ENCODE data around the gene SLC2A6.
"Not testable (repeated sequence)": the region's sequence is repeated elsewhere in the genome, so short reads cannot be mapped to it uniquely, and the experiment has no call there.

The SLC2A6 gene

DNA sequence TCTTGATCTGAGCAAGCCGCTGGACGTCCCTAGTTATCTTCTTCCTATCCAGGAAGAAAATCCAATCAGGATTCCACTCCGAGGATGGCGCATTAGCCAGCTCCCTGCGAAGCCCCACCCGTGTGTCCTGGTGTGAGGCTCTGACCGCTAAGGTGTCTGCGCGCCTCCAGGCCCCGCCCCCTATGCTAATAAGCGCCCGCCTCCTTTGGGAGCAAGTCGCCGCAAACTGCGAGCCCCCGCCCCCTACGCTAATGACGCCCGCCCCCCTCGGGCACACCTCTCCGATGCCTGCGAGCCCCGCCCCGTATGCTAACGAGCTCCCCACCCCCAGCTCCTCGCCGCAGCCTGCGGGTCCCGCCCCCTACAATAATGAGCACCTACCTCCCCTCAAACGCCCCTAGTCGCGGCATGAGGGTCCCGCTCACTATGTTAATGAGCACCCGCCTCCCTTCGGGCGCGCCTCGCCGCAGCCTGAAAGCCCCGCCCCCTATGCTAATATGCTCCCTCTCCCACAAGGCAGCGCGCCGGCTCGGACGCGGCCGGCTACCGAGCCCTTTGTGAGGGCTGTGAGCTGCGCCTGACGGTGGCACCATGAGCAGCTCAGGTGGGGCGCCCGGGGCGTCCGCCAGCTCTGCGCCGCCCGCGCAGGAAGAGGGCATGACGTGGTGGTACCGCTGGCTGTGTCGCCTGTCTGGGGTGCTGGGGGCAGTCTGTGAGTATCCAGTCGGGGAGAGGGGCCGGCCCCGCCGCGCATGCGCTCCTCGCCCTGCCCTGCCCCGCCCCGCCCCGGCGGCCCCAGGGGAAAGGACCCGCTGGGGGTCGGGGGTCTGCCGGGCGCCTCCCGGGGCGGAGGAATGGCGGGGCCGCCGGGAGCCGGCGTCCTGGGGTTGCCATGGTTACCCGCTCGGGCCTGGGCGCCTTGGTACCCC, 19.2 kb downstream of the SLC2A6 start, which contains the start of gene CACFD1:
Gene CACFD1 (plus strand): TSS at position 503 of the 929 bp plus-strand sequence. CDS start 89 bp downstream, at position 592.
- peak; percentile 100 for DNase-seq

DNA sequence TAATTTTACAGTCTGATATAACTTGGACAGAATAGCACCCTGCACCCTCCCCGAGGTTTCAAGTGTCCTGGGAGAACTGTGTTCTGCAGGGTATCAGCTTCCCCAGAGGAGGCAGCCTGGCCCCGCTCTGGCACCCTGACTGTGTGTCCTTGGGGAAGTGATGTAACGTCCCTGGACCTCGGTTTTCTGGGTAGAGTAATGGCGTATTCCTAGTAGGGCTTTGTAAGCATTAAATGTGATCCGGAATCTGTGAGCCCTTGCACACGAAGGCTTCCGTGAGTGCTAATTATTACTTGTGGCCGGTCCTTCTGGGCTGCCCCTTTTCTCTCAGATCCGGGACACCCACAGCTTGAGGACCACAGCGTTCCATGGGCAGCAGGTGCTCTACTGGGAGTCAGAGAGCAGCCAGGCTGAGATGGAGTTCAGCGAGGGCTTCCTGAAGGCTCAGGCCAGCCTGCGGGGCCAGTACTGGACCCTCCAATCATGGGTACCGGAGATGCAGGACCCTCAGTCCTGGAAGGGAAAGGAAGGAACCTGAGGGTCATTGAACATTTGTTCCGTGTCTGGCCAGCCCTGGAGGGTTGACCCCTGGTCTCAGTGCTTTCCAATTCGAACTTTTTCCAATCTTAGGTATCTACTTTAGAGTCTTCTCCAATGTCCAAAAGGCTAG, 20.1 kb downstream of the SLC2A6 start:
- peak; percentile 14 for DNase-seq

DNA sequence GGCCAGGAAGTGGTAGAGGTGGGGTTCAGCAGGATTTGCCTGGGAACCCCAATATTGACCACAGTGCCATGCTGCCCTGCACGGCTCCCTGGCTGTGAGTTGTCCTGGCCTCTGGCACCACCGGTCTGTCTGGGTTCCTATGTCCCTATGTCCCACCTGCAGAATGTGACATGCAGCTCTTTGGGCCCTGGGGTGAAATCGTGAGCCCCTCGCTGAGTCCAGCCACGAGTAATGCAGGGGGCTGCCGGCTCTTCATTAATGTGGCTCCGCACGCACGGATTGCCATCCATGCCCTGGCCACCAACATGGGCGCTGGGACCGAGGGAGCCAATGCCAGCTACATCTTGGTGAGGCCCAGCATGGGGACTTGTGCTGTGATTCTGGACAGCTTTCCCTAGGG, 21.2 kb downstream of the SLC2A6 start:
- DNase-seq, result no peak

DNA sequence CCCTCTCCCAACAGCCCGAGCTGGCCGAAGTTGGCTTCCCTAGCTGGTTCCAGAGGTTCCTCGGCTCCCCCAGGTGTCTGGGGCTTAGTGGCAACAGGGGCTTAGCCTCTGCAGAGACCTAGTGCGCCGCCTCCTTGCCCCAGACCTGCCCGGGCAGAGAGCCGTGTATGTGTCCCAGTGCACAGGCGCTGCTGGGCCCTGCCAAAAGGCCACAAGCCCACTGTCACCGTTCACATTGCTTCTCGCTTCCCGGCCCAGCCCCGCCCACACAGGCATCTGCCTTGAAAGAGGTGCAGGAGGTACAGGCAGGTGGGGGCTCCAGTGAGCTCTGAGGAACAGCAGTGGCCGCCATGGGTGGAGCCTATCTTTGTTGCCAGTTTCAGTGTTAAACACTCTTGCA, 21.7 kb downstream of the SLC2A6 start:
- no peak for DNase-seq

DNA sequence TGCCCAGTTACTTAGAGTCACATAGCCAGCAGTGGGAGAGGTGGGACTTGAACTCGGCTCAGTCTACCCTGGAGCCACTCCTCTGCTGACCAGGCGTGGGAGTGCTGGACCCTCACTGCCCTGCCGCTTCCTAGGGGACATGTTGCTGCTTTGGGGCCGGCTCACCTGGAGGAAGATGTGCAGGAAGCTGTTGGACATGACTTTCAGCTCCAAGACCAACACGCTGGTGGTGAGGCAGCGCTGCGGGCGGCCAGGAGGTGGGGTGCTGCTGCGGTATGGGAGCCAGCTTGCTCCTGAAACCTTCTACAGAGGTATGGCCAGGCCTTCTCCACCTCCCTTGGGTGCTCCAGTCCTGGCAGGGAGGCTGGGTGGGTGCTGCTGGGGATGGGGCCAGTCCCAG, 22.5 kb downstream of the SLC2A6 start:
- no peak for DNase-seq

DNA sequence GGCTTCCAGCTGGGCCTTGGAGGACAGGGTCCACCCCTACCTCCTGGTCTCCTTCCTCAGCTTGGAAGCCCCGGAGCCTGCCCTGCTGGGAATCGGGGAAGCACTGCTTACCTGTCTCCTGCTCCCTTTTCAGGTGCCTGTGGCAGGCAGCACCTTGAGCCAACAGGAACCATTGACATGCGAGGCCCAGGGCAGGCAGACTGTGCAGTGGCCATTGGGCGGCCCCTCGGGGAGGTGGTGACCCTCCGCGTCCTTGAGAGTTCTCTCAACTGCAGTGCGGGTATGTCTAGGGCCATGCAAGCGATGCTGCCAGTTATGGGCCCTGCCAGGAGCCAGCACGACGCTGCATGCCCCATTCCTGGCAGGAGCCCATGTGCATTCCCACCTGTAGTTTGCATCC, 23.0 kb downstream of the SLC2A6 start:
- no peak for DNase-seq

- no peak for DNase-seq
These were observed 23.8 kb downstream of the SLC2A6 start for GRCh38 chr9:133454943-133455673.

DNA sequence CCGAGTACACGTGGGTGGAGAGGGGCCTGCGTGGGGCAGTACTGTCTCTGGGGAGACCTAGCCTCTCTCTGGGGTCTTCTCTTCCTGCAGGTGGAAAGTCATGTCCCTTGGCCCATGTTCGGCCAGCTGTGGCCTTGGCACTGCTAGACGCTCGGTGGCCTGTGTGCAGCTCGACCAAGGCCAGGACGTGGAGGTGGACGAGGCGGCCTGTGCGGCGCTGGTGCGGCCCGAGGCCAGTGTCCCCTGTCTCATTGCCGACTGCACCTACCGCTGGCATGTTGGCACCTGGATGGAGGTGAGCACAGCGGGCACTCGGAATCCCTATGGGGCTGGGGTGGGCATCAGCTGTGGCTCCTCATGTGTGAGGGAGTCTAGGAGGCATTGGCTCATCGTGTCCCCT, 24.6 kb downstream of the SLC2A6 start:
- DNase-seq, result no peak

DNA sequence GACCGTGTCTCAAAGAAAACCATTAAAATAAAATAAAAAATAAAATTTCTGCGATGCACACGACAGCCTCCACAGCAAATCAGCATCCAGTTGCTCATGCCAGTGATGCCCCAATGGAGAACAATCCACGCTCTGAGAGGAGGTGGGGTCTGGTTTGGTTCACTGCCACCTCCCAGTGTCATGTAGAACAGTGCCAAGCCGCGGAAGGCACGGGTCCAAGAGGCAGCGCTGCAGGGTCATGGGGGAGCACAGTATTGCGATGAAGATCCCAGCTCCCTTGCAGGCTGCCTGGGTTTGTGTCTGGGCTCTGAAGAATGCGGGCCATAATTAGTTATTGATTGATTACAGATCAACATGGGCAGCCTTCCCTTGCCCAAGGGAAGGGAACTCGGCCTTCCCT, 25.2 kb downstream of the SLC2A6 start:
- no peak for DNase-seq

- DNase-seq, result no peak
These were observed 26.3 kb downstream of the SLC2A6 start for GRCh38 chr9:133452562-133452961.

- DNase-seq, result not testable (repeated sequence)
These were observed 27.0 kb downstream of the SLC2A6 start for GRCh38 chr9:133451865-133452264.

DNA sequence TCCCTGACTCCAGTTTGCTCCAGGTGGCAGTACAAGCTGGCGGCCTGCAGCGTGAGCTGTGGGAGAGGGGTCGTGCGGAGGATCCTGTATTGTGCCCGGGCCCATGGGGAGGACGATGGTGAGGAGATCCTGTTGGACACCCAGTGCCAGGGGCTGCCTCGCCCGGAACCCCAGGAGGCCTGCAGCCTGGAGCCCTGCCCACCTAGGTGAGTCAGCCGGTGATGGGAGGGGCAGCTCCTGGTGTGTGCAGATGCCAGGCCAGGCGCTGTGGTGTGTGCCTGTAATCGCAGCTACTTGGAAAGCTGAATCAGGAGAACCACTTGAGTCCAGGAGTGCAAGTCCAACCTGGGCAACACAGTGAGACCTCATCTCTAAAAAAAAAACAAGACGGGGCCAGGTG, 29.1 kb downstream of the SLC2A6 start:
- no peak for DNase-seq

DNA sequence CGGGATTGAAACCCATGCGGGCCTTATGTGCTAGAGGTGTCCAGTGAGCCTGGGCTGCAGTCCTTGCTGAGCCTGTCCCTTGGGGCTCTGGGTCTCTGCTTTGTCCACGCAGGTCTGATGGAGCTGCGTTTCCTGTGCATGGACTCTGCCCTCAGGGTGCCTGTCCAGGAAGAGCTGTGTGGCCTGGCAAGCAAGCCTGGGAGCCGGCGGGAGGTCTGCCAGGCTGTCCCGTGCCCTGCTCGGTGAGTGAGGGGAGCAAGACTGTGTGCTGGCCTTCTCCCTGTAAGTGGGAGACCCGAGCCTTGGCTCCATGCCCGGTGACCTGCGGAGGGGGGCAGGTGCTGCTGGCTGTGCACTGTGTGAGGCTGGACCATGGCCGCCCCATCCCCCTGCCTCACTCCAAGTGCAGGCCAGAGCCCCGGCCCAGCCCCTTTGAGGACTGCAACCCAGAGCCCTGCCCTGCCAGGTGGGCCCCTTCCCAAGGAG, 30.4 kb downstream of the SLC2A6 start:
- no peak for DNase-seq

- no peak for DNase-seq
These were observed 33.5 kb downstream of the SLC2A6 start for GRCh38 chr9:133445293-133445969.

DNA sequence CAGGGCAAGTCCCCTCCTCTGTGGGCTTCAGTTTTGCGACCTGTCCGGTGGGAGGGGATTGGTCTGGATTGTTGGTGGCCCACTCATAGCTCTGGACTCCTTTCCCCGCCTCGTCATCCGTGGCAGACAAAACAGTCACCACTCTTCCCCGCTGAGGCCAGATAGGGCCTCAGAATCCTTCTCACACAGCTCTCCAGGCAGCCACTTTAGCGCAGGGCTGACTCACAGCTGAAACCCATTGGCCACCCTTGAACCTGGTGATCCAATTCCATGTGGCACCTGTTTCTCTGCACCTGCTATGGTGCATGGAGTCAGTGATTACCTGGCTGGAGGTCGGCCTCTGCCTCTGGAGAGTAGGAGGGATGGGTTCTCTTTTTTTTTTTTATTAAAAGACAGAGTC, 34.9 kb downstream of the SLC2A6 start:
- DNase-seq, result no peak

DNA sequence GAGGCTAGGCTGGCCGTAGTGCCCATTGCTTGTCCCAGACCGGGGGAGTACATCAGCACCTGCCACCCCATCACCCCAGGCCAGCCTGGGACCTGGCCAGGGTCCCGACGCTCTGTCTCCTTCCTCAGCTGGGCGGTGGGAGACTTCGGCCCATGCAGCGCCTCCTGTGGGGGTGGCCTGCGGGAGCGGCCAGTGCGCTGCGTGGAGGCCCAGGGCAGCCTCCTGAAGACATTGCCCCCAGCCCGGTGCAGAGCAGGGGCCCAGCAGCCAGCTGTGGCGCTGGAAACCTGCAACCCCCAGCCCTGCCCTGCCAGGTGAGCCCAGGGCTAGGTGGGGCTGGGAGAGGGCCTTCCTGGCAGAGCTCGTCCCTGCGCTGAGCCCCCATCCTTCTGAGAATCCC, 35.7 kb downstream of the SLC2A6 start:
- DNase-seq, result no peak

DNA sequence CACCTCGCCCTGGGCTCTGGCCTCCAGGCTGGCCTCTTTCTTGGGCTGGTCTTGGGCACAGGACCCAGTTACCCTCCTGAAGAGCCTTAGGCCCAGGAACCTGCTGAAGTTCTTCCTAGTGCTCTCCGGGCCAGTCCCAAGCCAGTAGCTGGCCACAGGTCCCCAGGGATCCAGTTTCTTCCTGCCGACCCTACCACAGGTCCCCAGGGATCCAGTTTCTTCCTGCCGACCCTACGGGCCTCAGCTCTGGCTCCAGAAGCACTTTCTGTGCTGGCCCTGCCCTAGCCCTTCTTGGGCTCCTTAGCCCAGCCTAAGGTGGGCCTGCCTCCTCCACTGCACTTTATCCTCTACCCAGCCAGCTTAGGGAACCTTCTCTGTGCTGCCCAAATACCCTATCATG, 37.3 kb downstream of the SLC2A6 start:
- no peak for DNase-seq

DNA sequence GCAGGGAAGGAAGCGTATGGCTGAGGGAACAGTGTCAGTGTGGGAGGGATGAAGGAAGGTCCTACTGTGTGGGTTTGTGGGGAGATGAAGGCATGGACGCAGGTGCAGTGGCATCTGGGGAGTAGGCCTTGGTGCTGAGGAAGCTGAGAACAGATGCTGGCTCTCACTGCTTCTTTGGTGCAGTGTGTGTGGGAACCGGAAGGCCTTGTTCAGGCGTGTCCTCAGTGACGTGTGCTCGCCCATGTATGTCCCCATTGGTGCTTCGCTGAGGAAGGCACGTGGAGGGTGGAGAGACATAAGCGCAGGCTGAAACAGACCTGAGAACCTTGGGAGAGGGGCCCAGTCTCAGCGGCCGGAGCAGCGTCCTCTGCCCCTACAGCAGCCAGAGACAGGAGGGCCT, 38.0 kb downstream of the SLC2A6 start:
- DNase-seq, result no peak

DNA sequence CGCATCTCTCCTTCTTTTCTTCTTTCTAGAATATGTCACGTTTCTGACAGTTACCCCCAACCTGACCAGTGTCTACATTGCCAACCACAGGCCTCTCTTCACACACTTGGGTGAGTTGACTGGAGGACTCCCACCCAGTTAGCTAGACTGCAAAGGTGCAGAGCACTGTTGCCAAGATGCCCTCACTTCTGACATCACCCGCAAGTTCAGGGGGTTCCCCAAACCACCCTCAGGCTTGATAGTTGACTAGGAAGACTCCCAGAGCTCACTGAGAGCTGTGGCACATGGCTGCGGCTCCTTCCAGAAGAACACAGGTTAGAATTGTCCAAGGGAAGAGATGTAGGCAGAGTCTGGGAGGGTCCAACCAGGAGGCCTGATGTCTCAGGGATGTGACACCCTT, 39.6 kb downstream of the SLC2A6 start:
- no peak for DNase-seq

- peak; percentile 33 for DNase-seq
These were observed 41.0 kb downstream of the SLC2A6 start for GRCh38 chr9:133437753-133438531.

- no peak for DNase-seq
These were observed 42.2 kb downstream of the SLC2A6 start for GRCh38 chr9:133436681-133437080.

- no peak for DNase-seq
These were observed 45.5 kb downstream of the SLC2A6 start for GRCh38 chr9:133433351-133433843.

Measured in NCI-H82 (cell line).